DMS153 treated with DMSO at 0.1 percent for 48 hours (cell line): ENCODE data around the gene VPS37C.
"Not testable (repeated sequence)": the region's sequence is repeated elsewhere in the genome, so short reads cannot be mapped to it uniquely, and the experiment has no call there.

Experiments
- DNase-seq: peaks from one replicate; lab custom pipeline; 2025; ENCODE audit not compliant: unreplicated experiment; lab: John Stamatoyannopoulos, UW

The VPS37C gene

GRCh38 chr11:61102667-61103571, 58.3 kb downstream of the VPS37C start:
- no peak for DNase-seq

GRCh38 chr11:61098778-61099177, 62.4 kb downstream of the VPS37C start:
- no peak for DNase-seq

GRCh38 chr11:61098261-61098660, 63.0 kb downstream of the VPS37C start:
- not testable (repeated sequence) for DNase-seq

GRCh38 chr11:61095021-61095420, 66.2 kb downstream of the VPS37C start:
- DNase-seq = no peak

GRCh38 chr11:61094167-61094566, 67.1 kb downstream of the VPS37C start:
- DNase-seq = not testable (repeated sequence)

GRCh38 chr11:61092908-61093763, 68.1 kb downstream of the VPS37C start:
- DNase-seq = no peak

GRCh38 chr11:61092280-61092766, 68.9 kb downstream of the VPS37C start:
- DNase-seq = no peak

- no peak for DNase-seq
Measured at GRCh38 chr11:61091373-61092279, 69.6 kb downstream of the VPS37C start.

GRCh38 chr11:61090982-61091372, 70.2 kb downstream of the VPS37C start:
- DNase-seq = no peak

GRCh38 chr11:61090521-61090920, 70.7 kb downstream of the VPS37C start:
- DNase-seq = no peak

- DNase-seq = no peak
Measured at GRCh38 chr11:61089806-61090491, 71.3 kb downstream of the VPS37C start.

- DNase-seq = no peak
Measured at GRCh38 chr11:61087426-61088119, 73.7 kb downstream of the VPS37C start.

GRCh38 chr11:61083601-61084147, 77.6 kb downstream of the VPS37C start:
- no peak for DNase-seq

GRCh38 chr11:61082931-61083531, 78.2 kb downstream of the VPS37C start:
- DNase-seq = no peak

- no peak for DNase-seq
Measured at GRCh38 chr11:61082062-61082870, 79.0 kb downstream of the VPS37C start.

- DNase-seq = no peak
Measured at GRCh38 chr11:61080986-61081590, 80.1 kb downstream of the VPS37C start.

- no peak for DNase-seq
Measured at GRCh38 chr11:61080526-61080925, 80.7 kb downstream of the VPS37C start.
